GM19463 (cell line): ENCODE data around the gene NCOA1.
A peak's percentile ranks its signal among the peaks of the same experiment; 100 is the strongest.
"Not testable (repeated sequence)": the region's sequence is repeated elsewhere in the genome, so short reads cannot be mapped to it uniquely, and the experiment has no call there.

Experiments used
- ATAC-seq: cut with Tn5 transposase; IDR thresholded peaks from one replicate; pipeline ENCODE4 v1.9.1; 2021; ENCODE audit warnings: mild to moderate bottlenecking, moderate library complexity; ENCODE audit not compliant: unreplicated experiment

The NCOA1 gene

DNA sequence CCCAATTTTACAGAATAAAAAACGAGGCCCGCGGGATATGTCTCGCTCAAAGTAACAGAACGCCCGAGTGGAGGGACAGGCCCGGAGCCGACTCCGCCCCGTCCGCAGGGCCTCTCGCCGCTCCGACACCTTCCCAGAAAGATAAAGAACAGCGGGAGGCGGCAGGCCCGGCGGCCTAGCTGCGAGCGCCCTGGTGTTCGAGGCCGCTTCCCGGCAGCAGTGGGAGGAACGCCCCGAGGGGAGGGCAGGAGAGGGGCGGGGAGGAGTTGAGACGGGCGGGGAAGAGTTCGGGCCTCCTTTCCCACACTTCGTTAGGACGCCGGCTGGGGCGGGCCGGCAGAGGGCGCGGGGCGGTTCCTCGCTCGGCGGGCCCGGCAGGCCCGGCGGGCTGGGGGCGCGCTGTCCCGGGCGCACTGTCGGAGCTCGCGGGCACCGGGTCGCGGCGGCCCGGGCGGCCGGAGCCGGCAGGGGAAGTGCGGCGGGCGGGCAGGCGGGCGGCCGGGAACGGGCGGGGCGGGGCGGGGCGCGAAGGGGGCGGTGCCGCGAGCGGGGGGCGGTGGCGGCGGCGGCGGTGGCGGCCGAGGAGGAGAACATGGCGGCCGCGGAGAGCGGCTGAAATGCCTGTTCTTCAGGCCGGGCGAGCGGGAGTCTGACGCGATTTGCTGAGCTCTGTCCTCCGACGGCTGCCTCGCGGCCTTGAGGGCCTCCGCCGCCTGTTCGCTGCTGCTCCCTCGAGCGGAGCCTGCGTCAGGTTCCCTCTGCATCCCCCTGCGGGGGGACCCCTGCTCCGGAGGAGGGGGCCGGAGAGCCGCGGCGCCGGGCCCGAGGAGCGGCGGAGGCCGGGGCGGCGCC is at the start of gene NCOA1:
Gene NCOA1 (plus strand): TSS at position 565 of the 852 bp plus-strand sequence. CDS start 167,424 bp downstream, outside the sequence.
- ATAC-seq, result peak; percentile 67

DNA sequence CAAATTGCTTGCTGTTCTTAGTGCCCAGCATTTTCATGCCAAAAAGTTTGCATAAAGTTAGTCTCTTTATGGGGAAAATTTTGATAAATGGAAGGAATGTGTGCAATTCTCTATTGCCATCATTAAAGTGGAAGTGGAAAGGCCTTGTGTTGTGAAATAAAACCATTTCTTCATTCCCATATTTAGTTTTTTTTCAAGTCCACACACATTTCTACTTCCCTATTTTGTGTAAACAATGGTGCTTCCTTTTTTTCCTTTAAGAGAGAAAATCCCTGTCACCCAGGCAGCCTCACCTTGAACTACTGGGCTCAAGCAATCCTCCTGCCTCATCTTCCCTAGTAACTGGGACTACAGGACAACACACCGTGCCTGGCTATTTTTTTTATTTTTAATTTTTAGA is 42.3 kb upstream of the NCOA1 start:
- ATAC-seq, result no peak

DNA sequence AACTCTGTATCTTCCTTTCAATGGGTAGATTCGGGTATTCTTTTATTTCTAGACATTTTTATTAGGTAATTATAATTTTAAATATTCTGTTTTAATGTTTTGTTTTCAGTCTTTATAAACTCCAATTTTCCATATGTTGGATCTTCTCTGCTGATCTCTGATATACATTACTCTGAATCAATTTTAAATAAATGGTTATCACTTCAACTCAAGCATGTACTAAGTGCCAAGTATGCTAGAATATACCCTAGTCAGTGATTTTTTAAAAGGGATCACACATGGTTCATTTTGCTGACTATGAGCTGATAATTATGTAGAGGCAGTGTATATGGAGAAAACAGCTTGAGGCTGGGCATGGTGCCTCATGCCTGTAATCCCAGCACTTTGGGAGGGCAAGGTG is 41.7 kb upstream of the NCOA1 start:
- ATAC-seq, result no peak

DNA sequence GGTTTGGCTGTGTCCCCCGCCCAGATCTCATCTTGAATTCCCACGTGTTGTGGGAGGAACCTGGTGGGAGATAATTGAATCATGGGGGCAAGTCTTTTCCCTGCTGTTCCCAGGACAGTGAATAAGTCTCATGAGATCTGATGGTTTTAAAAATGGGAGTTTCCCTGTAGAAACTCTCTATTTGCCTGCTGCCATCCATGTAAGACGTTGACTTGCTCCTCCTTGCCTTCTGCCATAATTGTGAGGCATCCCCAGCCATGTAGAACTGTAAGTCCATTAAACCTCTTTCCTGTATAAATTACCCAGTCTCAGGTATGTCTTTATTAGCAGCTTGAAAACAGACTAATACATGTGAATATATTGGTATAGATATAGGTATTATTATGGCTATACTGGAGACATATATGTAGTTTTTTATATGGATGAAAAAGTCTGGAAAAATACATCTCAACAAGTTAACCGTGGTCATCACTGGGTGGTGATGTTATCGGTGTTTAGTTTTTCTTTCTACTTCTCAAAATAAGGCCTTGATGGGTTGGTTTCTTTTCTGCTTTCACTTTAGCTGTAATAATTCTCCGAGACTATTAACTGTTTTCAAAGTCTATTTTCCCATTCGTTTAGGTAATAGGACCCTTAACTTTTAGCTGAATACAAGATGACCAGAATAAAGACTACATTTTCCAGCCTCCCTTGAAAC is 39.1 kb upstream of the NCOA1 start:
- ATAC-seq, result no peak

DNA sequence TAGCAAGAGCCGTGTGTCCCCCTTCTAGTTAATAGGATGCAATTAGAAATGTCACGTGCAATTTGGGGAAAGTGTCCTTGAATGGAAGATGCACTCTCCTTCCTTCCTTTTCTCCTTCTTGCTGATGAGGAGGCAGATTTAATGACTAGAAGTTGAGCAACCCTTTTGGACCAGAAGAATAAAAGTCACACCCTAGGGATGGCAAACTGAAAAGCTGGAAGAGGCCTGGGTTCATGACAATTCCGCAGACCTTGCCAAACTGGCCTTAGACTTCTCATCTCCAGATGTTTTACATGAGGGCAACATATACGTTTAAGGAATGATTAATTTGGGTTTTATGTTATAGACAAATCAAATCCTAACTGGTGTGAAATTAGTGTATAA is 38.6 kb upstream of the NCOA1 start:
- no peak for ATAC-seq

DNA sequence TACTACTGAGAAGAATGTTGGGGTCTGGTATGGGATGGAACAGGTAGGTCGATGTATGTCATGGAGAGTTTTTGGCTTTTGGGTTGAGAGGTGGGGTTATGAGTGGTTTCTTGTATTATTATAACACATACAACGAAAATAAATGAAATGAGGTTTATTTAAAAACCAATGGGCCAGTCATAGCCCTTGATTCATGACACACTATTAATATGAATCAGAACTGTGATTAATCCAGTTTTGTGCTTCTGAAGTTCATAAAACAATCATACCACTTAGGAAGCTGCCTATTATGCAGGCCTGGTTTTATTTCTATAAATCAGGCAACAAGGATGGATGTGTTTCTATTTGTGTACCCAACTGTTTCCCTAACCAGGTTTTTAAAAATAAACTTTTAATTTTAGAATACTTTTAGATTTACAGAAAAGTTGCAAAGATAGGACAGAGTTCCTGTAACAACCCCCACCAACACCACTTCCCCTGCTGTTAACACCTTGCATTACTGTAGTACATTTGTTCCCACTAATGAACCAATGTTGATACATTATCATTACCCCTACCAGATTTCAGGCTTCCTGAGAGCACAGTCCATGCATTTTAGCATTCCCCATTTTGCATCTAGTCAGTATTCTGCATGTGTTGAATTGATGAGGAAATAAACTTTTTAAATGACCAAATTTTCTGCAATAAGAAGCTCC is 37.5 kb upstream of the NCOA1 start:
- ATAC-seq, result no peak

DNA sequence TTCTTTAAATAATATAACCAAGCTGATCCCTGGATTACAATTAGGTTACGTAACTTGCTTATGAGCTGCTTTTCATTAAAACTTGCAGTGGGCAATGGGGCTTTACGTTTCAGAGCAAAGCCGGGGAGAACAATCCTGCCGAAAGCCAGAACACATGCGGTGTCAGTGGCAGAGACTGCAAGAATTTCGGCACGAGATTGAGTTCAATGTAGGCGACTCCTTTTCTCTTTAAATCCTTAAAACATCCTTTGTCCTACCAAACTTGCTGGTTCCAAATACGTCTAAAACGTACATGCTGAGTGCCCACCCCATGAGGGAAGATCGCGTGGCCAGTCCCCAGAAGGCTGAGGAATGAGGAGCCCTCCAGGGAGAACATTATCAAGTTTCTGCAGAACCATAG is 36.8 kb upstream of the NCOA1 start:
- ATAC-seq, result no peak

DNA sequence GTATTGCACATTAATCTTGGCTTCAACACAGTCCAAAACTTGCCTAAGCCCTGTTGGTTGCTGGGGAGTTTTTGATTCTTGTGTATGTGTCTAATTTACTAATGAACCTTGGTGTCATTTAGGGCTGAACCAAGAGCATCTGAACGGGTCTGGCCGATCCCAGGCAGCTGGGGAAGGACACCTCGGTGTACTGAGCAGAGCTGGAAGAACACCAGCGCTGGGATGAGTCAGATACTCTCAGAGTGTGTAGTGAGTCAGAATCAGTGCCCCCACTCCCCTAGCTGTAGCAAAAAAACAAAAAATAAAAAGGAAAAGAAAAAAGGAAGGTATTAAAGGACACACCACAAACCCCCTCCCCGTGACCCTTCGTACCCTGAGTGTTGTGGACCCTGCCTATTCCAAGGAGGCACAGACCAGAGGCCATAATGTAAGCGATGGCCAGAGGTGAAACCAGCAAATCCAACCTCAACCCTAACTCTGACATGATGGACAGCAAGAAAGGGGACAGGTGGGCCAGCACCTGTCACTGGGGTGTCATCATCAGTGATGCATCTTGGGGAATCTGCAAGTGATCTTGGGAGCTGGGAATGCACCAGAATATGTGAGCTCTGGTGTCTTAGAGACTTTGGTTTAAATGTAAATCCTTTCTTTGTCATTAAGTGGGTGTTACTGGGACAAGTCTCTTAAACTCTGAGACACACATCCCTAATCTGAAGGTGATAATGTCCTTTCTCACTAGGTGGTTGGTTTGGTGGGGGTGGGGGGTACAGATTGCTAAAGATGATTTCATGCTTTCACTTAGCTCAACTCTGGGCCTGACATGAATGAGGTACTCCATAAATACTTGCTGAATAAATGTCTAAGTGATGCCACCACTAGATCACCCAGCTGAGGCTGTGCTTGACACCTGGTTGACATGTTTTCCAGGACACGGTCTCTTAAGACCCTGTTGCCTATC is 34.2 kb upstream of the NCOA1 start:
- no peak for ATAC-seq

DNA sequence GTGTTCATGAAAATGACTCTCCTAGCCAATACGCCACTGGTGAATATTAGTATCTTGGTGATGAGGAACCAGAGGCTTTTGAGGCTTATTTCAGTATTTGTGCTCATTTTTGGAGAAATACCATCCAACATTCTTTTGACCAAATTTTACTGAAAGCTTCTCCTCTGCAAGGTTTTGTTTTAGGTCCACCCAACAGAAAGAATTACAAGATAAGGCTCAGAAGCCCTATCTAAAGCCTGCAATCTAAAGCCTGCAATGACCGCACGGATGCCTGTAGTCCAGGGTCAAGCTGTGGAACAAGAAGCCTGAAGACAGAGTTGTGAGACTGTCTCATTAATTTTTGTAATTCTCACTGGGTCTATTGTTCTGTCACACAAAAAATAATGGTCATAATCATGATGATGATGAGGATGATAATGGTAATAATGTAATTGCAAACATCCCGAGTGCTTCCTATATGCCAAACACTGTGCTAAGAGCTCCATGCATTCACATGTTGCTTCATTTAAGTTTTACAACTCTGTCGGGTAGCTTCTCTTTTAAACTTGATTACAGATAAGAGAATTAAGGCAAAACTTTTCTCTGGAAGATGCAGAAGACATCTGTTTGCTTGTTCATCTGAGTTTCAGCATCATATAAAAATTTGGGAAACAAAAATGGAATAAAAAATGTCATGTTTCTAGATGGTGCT is 33.2 kb upstream of the NCOA1 start:
- no peak for ATAC-seq

DNA sequence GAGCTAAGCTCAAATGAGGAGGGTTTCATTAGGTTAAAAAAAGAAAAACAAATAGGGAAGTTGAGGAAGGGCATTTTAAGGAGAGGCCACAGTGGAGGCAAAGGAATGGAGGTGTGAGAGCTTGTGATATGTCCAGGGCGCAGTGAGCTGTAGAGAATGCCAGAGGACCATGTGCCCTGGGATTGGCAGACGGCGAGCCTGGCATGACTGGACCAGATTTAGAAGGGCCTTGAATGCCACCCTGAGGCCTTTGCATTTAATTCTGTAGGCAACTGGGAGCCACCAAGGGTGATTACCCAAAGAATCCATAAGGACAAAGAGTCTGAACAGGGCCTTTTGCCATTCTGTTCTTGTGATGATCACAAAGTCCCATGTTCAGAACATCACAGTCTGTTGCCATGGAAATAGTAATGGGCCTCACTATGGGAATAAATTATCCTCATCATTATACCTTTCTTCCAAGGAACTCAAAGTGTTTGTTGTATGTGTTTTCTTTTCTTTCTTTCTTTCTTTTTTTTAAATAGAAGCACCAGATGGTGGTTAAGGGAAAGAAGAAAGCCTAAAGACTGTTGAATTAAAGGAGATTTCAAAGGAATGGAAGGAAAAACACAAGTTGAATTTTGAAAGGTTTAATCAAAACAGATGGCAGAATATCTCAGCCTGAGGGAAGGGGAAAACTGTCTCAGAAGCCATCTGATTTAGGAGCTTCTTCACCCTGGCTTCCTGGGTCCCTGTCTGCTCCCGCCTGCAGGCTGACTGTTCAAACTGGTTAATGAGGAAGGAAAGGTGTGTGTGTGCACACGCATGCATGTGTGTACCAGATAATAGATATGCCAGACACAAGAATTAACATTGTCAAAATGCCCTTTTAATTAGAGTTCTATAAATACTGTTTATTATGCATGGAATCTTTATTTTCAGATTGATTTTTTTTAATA is 31.6 kb upstream of the NCOA1 start:
- ATAC-seq, result no peak

DNA sequence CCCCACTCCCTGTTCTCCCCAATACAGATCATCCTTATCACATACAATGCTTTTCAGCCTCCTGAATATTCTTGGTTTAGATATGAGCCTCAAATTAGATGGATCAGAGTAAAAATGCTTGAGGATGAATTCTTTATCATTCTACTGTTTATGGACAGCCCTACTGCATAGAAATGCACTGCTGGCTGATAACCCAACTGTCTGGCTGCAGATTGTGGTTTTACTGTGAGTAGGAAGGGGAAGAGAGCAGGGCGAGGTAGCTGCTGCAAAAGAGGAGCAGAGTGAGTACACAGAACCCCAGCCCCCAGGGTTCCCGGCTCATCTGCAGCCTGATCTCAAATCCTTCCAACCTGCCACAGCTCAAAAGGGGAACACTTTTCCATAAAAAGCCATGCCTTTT is 29.4 kb upstream of the NCOA1 start:
- no peak for ATAC-seq

DNA sequence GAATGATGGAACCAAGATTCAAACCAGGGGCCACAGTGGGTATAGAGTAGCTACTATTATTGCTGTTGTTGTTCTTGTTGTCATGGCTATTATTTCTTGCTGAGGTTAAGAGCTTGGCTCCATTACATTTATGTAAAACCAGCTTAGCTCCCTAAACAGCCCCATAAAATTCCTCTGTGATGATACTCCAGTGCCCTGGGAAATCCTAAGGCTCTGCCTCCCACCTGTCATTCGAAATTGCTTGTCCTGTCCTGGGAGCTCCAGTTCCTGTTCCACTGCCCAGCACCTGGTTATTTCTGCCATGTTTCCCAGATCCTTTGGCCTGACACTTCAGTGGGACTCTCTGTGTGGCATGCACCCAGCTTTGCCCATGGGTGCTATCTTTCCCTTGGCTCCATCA is 27.8 kb upstream of the NCOA1 start:
- no peak for ATAC-seq

DNA sequence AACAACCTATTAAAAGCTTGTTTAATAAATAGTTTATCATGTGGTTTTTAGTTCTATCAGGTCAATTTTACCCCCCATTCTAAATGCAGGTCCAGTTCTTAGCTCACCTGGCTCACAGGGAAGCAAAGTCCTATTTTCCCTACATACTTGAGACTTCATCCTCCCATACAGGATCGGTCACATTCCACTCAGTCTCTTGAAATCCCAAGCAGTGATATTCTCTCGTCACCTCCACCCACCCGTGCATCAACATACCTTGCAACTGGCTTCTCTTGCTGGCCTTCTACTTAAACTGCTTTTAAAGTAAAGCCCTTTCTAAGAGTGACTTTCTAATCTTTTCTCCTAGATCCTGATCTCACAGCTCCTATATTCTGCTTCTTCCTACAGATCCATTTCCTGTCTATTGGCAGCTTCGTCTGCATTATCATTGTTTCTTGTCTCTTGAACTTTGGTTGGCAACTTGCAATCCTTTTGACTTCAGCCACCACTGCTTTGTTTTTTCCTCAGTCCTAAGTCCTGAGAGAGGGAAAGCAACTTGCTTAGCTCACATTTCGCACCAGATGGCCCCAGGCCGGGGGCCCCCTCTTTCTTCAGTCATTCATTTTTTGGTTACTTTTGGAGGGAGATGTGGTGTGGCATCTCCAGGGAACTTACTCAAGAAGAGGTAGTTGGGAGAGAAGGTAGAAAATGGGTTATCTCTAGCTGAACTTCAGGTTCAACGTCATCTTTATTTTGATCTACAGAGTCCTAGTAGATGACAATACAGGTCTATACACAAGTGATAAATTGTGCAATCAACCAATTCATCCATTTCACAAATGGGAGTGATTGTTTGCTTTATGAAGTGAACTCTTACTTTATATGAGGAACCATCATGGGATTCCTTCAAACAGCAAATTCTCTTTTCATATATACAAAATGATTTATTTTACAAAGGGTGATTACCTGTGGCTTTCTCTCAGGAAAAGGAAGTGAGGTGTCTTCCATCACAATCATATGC is 23.9 kb upstream of the NCOA1 start:
- ATAC-seq, result no peak

DNA sequence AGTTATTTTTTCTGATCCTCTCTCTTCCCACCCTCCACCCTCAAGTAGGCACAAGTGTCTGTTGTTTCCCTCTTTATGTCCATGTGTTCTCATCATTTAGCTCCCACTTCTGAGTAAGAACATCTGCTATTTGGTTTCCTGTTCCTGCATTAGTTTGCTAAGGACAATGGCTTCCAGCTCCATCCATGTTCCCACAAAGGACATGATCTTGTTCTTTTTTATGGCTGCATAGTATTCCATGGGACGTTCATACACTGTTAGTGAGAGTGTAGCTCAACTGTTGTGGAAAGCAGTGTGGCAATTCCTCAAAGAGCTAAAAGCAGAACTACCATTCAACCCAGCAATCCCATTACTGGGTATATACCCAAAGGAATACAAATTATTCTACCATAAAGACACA is 22.6 kb upstream of the NCOA1 start:
- not testable (repeated sequence) for ATAC-seq

DNA sequence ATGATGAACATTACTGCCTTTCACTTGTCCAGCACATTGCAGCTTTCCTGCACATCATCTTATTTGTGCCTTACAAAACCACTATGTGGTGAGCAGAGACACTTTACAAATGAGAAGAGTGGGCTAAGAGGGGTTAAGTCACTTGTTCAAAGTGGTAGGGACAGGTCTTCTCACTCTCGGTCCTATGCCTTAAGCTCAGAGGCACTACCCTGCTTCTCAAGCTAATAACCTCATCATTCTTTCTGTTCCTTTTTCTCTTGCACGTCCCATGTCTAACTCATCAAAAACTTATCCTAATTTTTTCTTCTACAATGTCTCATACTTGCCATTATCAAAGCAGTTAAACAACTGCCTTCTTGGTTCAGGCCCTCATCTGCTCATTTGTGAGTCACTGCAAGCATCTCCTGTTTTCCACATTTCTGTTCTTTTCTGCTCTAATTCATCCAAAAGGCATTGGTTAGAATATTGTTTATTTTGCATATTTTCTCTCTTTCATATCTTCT is 21.9 kb upstream of the NCOA1 start:
- no peak for ATAC-seq

DNA sequence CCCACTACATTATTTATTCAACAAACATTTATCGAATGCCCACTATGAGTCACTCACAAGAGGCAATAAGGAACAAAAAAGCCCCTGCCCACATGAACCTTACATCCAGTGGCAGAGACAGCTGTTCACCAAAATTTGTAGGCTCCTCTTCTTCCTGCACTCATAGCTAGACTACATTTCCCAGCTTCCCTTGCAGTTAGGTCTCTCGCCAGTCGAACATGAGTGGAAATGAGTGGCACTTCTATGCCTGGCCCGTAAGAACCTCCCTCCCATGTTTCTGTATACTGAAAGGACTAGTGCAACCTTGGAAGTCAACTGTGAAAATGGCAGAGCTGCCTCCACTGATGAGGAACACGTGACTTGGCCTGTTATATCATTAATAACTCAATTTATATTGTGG is 19.4 kb upstream of the NCOA1 start:
- no peak for ATAC-seq

DNA sequence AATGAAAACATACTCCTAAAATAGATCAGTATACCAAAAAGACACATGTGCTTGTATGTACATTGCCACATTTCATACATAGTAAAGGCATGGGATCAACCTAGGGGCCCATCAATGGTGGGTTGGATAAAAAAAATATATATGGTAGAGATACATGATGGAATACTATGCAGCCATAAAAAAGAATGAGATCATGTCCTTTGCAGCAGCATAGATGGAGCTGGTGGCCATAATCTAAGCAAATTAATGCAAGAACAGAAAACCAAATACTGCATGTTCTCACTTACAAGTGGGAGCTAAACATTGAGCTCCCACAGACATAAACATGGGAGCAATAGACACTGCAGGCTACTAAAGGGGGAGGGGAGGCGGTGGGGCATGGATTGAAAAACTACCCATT is 18.6 kb upstream of the NCOA1 start:
- ATAC-seq, result no peak

DNA sequence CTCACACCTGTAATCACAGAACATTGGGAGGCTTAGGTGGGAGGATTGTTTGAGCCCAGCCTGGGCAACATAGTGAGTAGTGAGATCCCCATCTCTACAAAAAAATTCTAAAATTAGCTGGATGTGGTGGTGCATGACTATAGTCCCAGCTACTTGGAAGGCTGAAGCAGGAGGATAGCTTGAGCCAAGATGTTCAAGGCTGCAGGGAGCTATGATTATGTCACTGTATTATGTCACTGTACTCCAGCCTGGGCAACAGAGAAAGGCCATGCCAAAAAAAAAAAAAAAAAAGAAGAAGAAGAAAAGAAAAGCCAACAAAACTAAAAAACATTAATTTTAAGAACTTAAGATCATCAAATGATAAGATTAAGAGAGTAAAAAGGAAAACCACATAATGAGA is 17.4 kb upstream of the NCOA1 start:
- ATAC-seq, result no peak
